Suppressor macrophage treated with lipopolysaccharide for 1 hour (primary cell): Measurements from ENCODE around the gene DPEP2.
A peak's percentile ranks its signal among the peaks of the same experiment; 100 is the strongest.
"Not testable (repeated sequence)": the region's sequence is repeated elsewhere in the genome, so short reads cannot be mapped to it uniquely, and the experiment has no call there.

ENCODE experiments used
- DNase-seq, 3 donors: peaks; one replicate each; pipeline ENCODE4 v3.0.0-alpha.2; 2020 to 2022

The DPEP2 gene

DNA sequence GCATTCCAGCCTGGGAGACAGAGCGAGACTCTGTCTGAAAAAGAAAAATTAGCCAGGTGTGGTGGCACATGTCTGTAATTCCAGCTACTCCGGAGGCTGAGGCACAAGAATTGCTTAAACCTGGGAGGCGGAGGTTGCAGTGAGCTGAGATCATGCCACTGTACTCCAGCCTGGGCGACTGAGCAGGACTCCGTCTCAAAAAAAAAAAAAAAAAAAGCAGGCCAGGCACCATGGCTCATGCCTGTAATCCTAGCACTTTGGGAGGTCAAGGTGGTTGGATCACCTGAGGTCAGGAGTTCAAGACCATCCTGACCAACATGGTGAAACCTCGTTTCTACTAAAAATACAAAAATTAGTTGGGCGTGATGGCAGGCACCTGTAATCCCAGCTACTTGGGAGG, 27.0 kb downstream of the DPEP2 start:
- not testable (repeated sequence) for DNase-seq

DNA sequence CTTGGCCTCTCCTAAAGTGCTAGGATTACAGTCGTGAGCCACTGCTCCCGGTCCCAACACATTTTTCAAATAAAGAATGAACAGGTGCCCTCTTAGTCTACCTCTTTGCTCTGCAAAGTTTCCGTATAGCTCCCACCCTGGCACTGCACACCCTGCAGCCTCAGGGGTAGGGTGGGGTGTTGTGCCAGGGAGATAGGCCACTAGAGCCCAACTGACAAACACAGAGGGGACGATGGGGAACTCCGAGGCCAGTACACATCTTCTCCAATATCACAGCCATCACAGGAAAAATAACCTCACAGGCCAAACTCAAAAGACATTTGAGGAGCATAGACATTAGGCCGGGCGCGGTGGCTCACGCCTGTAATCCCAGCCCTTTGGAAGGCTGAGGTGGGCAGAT, 28.2 kb downstream of the DPEP2 start:
- no peak for DNase-seq

DNA sequence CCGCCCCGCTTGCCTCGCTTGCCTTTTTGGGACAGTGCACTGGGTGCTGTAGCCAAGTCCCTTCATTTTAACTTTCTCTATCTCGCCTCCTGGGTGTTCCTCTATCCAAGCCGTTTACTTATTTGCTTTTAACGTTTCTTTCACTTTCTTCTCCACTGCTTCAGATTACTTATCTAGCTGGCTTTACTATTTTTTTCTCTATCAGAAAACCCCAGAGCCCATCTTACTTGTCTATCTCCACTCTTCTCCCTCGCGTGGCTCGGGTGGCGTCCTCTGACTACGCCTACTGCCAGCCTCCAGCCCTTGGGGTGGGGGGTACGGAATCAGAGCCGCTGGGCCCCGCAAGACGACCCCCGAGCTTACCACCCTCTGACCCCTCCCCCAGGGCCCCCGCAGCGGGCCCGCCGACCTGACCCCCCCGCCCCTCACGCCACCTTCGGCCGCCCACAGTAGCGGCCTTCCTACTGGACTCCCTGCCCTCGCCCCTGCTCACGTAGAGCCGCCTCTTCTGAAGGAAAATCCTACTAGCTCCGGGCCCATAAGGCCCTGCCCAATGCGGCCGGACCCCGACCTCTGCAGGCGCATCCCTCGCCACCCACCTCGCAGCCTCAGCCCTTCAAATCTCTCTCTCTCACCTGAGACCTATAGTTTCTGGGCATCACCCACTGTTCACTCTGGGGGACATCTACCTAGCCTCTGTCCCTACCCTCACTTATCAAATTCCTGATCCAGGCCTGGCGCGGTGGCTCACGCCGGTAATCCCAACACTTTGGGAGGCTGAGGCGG, 29.8 kb downstream of the DPEP2 start:
- DNase-seq = peak; percentile 10 to 41 (median 26)

DNA sequence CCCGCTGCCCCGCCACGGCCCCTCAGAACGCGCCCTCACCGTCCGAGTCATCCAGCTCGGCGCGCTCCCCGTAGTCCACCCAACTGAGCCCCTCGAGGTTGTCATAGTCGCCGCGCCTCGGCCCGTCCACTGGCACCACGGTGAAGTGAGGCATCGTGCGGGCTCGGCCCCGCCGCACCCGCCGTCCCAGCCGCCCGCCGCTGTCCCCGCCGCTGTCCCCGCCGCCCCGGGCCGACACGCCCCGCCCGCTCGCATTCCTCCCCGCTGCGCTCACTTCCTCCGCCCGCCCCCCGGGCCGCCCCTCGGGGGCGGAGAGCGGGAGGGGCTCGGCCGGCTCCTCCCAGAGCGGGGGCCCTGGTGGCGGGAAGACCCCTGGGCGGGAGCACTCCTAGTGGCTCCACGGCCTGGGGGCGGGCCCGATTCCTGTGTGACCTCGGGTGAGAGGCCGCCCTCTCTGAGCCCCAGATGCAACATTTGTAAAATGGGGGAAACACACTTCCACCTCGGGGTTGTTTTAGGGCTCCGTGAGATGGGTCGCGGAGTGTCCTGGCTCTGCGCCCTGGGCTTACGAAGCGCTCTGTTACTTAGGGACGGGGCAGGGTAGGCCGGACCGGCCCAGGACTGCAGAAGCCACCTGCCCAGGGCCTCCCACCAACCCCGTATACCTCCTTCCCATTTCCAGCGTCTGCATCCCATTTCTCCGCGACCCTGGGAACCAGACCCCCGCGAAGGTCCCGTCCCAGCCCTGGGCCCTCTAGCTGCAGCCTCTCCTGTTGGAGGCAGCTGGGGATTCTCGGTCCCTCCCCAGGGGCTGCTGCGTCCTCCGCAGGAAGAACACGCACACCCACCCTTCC, 30.7 kb downstream of the DPEP2 start, which contains the start of gene SLC12A4:
TSS of gene SLC12A4 (minus strand) at position 238 of the 854 bp plus-strand sequence. CDS start at position 154, 84 bp downstream.
- DNase-seq = peak; percentile 83 to 94 (median 85)

DNA sequence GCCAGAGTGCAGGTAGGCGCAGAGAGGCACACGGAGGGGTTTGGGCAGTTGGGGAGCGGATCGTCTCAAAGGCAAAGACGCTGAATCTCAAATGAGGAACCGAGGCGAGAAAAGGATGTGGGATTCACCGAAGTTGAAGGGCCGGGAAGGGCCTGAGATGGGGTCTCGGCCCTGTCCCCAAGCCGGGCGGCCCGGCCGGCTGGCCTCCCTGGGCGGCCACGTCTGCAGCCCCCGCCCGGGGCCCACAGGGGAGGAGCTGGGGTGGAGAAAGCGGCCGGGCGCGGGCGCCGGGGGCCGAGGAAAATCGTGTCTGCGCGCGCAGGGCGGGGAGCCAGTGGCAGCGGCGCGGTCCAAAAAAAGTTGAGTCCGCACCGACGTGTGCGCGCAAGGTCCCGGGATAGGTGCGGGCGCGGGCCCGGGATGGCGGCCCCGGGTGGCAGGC, 31.3 kb downstream of the DPEP2 start:
- DNase-seq = peak; percentile 26 to 66 (median 48)

DNA sequence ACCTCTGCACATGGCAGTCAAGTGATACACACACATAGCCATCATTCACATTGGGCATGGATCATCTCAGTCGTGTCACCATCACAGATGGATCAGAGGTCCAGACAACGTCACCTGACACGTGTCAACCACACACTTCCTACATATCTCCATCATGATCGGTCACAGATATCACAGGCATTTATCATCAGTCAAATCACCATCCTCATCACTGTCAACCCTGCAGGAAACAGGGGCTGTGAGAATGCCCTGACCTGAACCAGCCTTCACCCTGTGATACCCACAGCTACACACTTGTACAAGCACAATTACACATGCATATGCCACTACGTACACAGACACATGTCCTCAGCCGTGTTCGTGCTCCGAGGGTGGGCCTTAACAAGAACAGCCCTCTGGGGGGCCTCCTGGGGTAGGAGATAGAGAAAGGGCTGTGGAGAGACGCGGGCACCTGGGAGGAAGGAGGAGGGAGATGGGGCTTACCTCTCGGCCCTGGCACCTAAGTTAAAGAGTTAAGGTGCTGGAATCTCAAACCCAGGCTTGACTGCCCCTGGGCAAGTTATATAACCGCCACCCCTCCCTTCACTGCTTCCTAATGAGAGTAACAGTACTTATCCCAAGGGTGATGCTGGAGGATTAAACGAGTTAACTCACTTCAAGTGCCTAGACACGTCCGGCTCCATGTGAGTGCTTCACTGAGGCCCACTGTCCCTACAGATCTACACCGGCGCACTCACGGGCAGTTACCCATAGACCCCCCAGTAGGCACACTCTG, 31.9 kb downstream of the DPEP2 start:
- no peak for DNase-seq

DNA sequence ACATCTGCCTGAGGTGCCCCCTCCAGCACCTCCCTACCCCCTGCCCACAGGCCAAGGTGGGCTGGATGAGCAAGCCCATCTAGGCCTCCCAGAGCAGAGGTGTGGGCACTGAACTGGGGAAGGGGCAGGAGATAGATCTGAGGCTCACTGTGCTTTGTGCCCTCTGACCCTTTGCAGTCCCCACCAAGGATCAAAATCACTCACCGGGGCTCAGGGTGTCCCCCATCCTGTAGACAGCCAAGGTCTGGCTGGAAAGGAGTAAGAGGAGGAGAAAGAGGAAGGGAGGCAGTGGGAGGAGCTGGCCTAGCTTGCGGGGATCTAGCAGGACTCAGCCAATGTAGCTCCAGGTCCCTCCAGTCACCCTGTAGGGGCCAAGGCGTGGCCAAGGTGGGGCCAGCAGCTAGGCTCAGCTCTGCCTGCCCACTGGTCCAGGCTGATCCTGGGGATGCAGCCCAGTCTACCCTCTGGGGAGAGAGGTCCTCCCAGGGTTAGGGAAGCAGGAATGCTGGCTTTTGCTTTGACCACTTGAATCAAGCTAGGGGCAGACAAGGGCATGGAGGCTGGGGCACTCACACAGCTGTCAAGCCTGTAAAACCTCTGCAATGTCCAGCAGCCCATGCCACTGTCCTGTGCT, 32.6 kb downstream of the DPEP2 start:
- peak in 2 of 3 donors; percentile 30 to 52 for DNase-seq

DNA sequence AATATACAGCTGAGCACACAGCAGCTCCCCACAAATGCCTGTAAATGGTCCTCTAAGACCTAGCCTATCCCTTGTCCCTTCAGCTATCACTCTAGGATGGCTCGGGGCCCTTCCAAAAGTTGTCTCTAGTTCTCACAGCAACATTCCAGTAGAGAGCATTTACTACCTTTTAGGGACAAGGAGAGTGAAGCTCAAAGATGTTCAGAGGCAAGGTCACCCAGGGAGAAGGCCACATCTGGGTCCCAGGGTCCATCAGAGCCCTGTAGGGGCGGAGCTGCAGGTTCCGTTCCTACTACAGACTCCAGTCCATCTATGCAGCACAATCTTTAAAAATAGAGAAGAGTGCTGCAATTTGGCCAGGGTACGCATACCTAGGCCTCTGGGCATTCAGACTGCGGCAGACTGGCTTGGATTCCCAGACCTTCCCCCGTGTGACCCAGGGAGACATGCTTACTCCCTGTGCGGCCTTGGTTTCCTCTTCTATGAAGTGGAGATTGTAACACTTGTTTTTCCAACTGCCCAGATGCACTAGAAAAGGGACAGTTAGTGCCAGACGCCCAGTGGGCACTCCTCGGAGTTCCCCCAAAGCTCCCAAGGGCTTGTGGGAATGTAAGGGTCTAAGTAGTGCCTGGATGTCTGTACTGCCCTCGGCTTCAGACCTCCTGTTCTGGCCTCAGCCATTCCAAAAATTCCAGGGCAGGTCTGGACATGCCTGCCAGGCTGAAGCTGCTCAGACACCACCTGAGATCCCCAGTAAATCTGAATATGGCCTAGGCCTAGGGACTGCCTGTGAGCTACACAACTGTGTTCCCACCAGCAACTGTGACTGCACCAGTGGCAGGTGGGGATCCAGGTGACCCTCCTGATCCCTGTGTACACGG, 33.4 kb downstream of the DPEP2 start:
- no peak for DNase-seq

DNA sequence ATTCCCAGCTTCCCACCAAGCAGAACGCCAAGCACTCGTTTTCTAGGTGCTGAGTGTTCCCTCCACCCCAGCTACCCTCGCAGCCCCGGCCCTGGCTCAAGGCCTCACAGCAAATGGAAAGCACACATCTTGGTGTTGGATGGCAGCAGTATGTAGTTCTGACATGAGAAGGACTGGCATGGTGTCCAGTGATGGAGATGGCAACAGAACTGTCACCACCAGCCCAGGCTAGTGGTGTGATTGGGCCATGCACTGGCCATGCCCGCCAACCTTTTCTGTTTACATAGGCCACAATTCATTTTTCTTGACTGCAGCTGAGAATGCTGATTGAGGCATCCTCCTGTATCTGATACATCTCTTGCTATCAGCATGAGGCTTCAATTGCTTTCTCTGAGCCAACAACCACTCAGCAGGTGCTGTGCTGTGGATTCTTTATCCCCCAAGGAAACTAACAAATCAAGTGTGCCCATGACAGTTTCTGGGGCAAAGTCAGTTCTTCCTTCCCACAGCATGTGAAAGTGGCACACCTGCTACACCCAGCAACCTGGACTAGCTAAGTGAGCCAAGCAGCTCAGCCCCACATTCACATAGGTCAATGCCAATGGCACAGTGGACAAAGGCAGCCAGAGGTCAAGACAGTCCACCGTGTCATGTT, 34.7 kb downstream of the DPEP2 start:
- no peak for DNase-seq

DNA sequence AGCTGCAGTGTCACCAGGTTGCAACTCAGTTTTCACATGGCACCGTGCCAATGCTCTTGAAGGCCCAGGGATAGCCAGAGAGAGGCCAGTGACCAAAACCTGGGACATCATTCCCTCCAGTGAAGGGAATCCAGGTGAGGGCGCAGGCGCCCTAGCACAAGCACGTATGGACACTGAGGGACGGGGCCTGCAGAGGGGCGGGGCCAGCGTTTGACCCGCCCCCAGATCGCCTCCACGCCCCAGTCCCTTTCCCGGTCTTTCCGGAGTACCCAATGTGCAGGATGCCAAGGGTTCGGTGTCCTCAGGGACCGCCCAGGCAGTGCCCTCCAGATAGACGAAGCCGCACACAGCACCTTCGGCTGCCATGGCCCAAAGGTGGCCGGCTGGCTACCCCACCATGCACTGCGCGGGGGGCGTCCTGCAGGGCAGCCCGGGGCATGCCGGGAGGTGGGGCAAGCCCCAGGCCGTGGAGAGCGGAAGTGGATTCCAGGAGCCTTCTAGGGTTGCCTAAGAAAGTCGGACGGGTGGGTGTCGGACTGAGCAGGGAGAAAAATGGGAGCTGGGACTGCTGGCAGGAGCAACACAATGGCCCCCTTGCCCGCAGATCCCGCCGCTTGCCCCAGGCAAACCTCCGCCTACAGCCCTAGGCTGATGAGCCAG, 35.5 kb downstream of the DPEP2 start:
- DNase-seq = no peak

DNA sequence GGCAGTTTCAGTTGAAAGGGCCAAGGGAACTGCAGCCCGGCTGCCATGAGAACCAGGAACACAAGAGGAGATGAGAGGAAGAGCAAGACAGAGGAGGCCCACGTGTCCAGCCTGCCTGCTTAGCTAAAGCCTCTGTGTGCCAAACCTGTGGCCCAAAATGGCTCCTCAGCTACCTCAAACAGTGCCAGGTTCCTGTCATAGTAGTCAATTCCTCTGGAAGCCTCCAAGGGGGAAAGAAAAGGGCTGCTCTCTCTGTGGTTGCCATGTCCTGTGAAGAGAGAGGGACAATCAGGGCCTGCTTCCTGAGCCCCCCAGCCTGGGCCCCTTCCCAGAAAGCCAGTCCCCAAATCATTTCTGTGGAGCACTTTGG, 36.0 kb downstream of the DPEP2 start:
- no peak for DNase-seq

DNA sequence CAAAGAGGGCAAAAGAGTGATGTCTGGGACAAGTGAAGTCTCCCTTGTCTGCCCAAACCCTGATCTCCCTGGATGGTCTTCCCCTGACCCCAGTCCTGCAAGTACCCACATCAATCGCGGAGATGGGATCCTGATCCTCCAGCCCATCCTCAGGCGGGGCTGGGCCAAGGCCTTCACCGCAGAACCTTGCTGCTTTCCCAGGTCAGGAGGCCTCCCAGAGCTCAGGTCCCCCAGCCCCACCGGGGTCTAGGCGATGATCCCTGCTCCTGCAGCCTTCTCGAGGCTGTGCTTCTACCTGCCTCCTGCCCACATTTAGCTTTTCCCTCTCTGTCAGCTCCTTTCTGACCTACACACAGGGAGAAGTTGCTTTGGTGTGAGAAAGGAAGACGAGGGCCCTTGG, 37.1 kb downstream of the DPEP2 start:
- no peak for DNase-seq

DNA sequence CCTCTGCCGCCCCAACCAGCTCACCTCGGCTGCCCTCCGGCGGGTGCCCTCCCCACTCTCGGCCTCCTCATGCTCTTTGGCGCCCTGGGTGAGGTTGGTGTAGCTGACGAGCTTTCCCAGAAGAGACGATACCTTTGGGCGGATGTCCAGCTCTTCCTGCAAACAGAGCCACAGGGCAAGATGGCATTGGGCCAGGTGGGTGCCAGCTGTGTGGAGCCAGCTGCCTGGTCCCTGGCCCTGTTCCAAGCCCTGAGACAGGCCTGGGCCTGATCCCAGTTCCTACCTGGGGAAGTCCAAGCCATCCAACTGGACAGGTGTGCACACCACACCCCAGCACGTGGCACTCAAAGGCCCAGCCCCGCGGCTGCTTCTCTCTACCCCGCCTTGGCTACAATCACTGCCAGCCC, 37.7 kb downstream of the DPEP2 start:
- DNase-seq = no peak

DNA sequence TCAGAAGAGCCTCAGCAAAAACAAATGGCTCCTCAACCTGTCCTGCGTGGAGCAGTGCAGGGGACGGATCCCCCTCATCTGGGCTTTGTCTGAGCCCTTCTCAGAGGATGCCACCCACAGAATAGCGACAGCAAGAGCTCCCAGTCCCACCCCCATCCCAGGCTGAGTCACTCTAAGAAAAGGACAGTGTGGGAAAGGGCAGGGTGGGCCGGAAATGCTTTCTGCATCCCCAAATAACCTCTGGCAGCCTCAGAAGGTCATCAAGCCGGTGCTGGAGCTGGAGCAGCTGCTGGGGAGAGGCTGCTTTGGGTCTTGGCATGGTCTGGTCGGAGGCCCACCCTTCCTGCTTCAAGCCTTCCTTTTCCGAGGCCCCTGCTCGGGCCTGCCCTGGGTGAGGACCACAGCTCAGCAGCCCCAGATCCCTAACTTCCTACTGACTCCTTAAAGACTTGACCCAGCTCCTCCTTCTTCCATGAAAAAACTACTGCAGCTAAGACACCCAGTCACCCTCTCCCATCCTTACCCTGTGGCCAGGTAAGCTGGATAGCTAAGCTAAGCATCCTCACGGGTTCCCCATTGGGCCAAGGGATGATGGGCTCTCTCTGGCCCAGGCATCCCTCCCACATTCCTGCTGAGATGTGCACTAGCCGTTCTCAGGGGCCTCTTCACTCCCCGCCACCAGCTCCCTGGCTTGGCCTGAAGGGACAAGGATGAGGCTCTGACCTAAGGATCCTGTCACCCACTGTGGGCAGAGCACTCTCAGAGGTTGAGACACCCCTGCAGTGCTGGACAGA, 39.6 kb downstream of the DPEP2 start:
- DNase-seq = no peak

DNA sequence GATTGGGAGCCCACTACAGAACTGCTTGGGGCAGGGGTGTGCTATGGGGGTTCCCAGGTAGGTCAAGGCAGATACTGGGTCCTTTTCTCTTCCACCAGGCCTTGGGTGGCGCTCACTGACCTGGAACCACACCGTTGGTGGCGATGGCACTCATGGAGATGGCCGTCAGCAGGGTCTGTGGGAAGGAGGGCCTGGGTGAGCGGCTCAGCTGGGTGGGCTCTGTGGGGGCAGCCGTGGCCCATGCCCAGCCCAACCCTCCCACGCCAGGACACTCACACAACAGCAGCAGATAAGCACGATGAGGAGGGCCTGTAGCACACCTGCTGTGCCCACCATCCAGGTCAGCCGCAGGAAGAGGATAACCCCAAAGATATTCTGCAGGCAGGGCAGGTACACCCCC, 41.7 kb downstream of the DPEP2 start:
- no peak for DNase-seq

DNA sequence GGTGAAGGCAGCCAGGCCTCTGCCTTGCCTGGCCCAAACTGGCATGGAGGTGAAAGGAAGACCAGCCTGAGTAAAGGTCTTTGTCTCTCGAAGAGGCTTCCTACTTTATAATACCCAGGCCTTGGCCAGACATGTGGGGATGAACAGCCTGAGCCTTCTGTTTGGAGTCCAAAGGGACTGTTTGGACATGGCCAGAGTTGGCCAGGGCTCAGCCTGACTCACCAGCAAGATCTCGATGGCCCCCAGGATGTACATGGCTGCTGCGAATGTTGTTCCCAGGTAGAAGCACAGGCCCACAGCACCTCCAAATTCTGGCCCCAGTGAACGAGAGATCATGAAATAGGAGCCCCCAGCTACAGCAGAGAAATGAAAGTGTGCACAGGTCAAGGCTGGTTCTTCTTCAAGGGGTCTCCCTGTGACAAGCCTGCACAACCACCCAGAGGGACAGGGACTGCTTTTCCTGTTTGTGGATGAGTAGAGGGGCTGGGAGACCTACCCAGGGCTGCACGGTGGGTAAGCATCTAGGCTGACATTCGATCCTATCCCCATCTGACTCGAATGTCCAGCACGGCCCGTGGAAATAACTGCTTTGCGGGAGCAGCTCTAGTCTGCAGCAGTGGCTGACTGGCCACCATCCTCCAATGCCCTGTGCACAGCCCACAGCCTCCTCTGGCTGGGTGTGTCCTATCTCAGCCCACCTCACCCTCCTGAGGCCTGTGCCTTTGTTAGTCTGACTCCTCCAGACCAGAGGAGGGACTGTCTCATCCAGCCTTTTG, 44.7 kb downstream of the DPEP2 start:
- no peak for DNase-seq

DNA sequence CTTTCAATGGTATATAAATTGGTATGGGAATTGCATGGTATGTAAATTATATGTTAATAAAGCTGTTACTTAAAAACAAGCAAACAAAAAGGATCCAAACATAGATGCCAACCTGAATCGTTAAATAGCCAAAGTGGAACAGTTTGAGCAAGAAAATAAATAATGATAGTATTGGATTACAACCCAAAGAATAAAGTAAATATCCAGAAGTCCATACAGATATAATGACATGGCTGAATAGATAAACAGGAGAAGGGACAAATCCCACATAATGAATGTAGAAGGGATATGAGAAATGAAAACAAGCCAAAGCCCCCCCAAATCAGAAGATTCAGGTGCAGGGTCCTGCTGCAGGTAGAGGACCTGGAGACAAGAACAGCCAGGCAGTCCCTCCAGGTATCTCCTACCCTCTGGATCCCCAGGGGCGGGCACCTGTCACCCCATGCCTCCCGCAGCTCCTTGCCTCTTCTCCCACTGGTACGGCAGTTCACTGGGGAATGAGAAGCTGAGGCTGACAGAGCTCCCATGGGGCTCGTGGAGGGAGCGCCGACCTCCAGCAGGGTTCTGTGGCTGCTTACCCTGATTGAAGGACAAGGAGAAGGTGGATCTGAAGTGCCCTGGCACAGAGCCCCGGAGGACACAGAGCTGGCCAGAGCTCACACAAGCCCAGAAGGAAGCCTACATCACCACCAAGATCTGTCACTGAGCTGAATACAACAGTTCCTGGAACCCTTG, 45.5 kb downstream of the DPEP2 start:
- DNase-seq = no peak

DNA sequence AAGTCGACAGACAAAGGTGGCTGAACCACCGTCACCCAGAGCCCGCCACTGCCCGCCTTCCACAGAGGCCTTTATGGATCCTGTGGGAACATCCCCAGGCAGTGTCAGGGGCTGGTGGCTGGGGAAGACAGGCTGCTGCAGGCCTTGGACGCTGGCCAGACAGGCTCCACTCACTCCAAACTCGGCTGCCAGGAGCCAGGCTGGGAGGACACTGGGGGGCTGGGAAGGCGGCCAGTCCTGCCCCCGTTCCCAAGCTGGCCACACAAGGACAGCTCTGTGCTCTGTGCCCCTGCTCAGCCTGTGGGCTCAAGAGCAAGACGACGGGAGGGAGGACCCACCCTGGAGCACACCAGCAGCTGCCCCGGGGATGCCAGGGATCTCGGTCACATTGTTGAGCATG, 47.8 kb downstream of the DPEP2 start:
- DNase-seq = no peak
